SK-N-SH (cell line): Measurements from ENCODE around the gene ZKSCAN5. TPM values are rescaled to one million over a fixed set of nuclear protein-coding genes. Genes with fewer than 3 reads are reported as not detected.

Experiments
- CTCF ChIA-PET: fragments of 300-600, 350-600 bp; formaldehyde crosslinking; extraction: SDS; loops from one replicate; lab custom pipeline; 2021; lab: Yijun Ruan, JAX
- POLR2A ChIA-PET: fragments of 350-600 bp; sonication (Branson Sonifier 250); formaldehyde crosslinking; extraction: SDS; loops from one replicate; lab custom pipeline; 2020; ENCODE audit warnings: antibody characterized with exemption, inconsistent platforms; lab: Yijun Ruan, JAX
- DNase-seq: peaks from one replicate; pipeline ENCODE4 v3.0.0; 2012
- H2AFZ ChIP-seq: fragments of 200-600 bp; sonication (generic); 2 replicates; pipeline ENCODE4 v1.8.1; 2016; ENCODE audit warnings: antibody characterized with exemption, mild to moderate bottlenecking, low read depth
- H3F3A ChIP-seq: fragments of 200-600 bp; sonication (generic); replicated peaks from 2 replicates; pipeline ENCODE3; 2016; ENCODE audit warnings: antibody characterized with exemption, mild to moderate bottlenecking; ENCODE audit not compliant: insufficient read depth
- H3K27ac ChIP-seq, 2 experiments: fragments of 200-500 bp in 1 of 2; fragments of 200-600 bp in 1 of 2; sonication (Bioruptor generic) in 1 of 2; sonication (generic), shearing (Covaris generic) in 1 of 2; 2 replicates each; pipeline versions ENCODE4 v1.5.1 to v1.6.1; 2014 to 2016; ENCODE audit warnings: low read depth in 2 of 2, inconsistent platforms in 1 of 2, low read length in 1 of 2, mild to moderate bottlenecking in 1 of 2, mixed read lengths in 1 of 2
- H3K27me3 ChIP-seq: fragments of 200-600 bp; sonication (generic), shearing (Covaris generic); 2 replicates; pipeline ENCODE4 v1.6.1; 2016; ENCODE audit warnings: mixed run types; ENCODE audit not compliant: insufficient read depth
- H3K36me3 ChIP-seq, 2 experiments: fragments of 200-500 bp in 1 of 2; fragments of 200-600 bp in 1 of 2; sonication (Bioruptor generic) in 1 of 2; sonication (generic) in 1 of 2; replicated peaks in 1 of 2; 2 replicates each; pipeline versions ENCODE3 to v1.5.1; 2014 to 2016; ENCODE audit warnings: low read length in 1 of 2, mild to moderate bottlenecking in 1 of 2; ENCODE audit not compliant: insufficient read depth in 2 of 2, control insufficient read depth in 1 of 2
- H3K4me1 ChIP-seq, 2 experiments: fragments of 200-500 bp in 1 of 2; fragments of 200-600 bp in 1 of 2; sonication (Bioruptor generic) in 1 of 2; sonication (generic), shearing (Covaris generic) in 1 of 2; 2 replicates each; pipeline versions ENCODE4 v1.5.1 to v1.6.1; 2014 to 2016; ENCODE audit warnings: low read depth in 1 of 2, low read length in 1 of 2, mixed run types in 1 of 2; ENCODE audit not compliant: insufficient read depth in 2 of 2, control insufficient read depth in 1 of 2
- H3K4me2 ChIP-seq: fragments of 200-600 bp; sonication (generic), shearing (Covaris generic); 2 replicates; pipeline ENCODE4 v1.6.1; 2017; ENCODE audit warnings: mixed run types
- H3K4me3 ChIP-seq, 2 experiments: fragments of 200-500 bp in 1 of 2; fragments of 200-600 bp in 1 of 2; sonication (Bioruptor generic) in 1 of 2; sonication (generic), shearing (Covaris generic) in 1 of 2; 2 replicates each; pipeline versions ENCODE4 v1.5.1 to v1.8.1; 2014 to 2016; ENCODE audit warnings: low read depth in 2 of 2, inconsistent platforms in 1 of 2, low read length in 1 of 2, mild to moderate bottlenecking in 1 of 2, mixed read lengths in 1 of 2, moderate library complexity in 1 of 2
- H3K79me2 ChIP-seq: fragments of 200-600 bp; sonication (generic); 2 replicates; pipeline ENCODE4 v1.8.1; 2017; ENCODE audit warnings: mild to moderate bottlenecking; ENCODE audit not compliant: insufficient read depth
- H3K9ac ChIP-seq: fragments of 200-600 bp; sonication (generic); 2 replicates; pipeline ENCODE4 v1.6.1; 2017; ENCODE audit warnings: mixed run types
- H3K9me2 ChIP-seq: fragments of 200-600 bp; sonication (generic); 2 replicates; pipeline ENCODE4 v1.6.1; 2017; ENCODE audit warnings: mixed run types
- H3K9me3 ChIP-seq: fragments of 200-600 bp; sonication (generic); 2 replicates; pipeline ENCODE4 v1.6.1; 2017; ENCODE audit warnings: mixed run types, mild to moderate bottlenecking, moderate library complexity
- H4K20me1 ChIP-seq: fragments of 200-600 bp; sonication (generic); 2 replicates; pipeline ENCODE4 v1.6.1; 2017; ENCODE audit warnings: mild to moderate bottlenecking, mixed run types; ENCODE audit not compliant: insufficient read depth
- CHD2 ChIP-seq: fragments of 150-350 bp; IDR thresholded peaks from 2 replicates; pipeline ENCODE4 v1.6.1; 2018; ENCODE audit warnings: low read length; ENCODE audit not compliant: partially characterized antibody
- CTCF ChIP-seq: fragments of 200-600 bp; sonication (generic); IDR thresholded peaks from 2 replicates; pipeline ENCODE4 v1.6.1; 2017; ENCODE audit warnings: antibody characterized with exemption, mild to moderate bottlenecking, moderate library complexity
- ELF1 ChIP-seq: IDR thresholded peaks from 2 replicates; pipeline ENCODE4 v1.4.0; 2012
- EP300 ChIP-seq, 2 experiments: IDR thresholded peaks; 2 replicates each; pipeline versions ENCODE4 v1.4.0 to v1.6.1; 2012; ENCODE audit warnings: borderline replicate concordance in 1 of 2, low read depth in 1 of 2, low read length in 1 of 2
- EZH2phosphoT487 ChIP-seq: fragments of 200-600 bp; sonication (generic); IDR thresholded peaks from 2 replicates; pipeline ENCODE4 v1.6.1; 2017; ENCODE audit warnings: low read depth, mixed run types, mild to moderate bottlenecking, antibody characterized with exemption, moderate library complexity, borderline replicate concordance
- FOSL2 ChIP-seq: IDR thresholded peaks from 2 replicates; pipeline ENCODE4 v1.4.0; 2012; ENCODE audit warnings: low read depth, mild to moderate bottlenecking, moderate library complexity, borderline replicate concordance
- FOXJ3 ChIP-seq: sonication (generic); formaldehyde crosslinking; IDR thresholded peaks from 2 replicates; pipeline ENCODE4 v1.5.1; 2020; ENCODE audit warnings: mild to moderate bottlenecking, missing genetic modification reagents
- FOXM1 ChIP-seq: IDR thresholded peaks from 2 replicates; pipeline ENCODE4 v1.4.0; 2012; ENCODE audit warnings: low read depth, mild to moderate bottlenecking
- GABPA ChIP-seq: IDR thresholded peaks from 2 replicates; pipeline ENCODE4 v1.4.0; 2012; ENCODE audit warnings: low read depth, mild to moderate bottlenecking
- JUND ChIP-seq: IDR thresholded peaks from 2 replicates; pipeline ENCODE4 v1.4.0; 2012
- MEF2A ChIP-seq: IDR thresholded peaks from 2 replicates; pipeline ENCODE4 v1.4.0; 2012; ENCODE audit warnings: low read depth, borderline replicate concordance
- NRF1 ChIP-seq: IDR thresholded peaks from 2 replicates; pipeline ENCODE4 v1.6.1; 2012; ENCODE audit warnings: low read depth, mild to moderate bottlenecking, low read length
- POLR2AphosphoS5 ChIP-seq: IDR thresholded peaks from 2 replicates; pipeline ENCODE4 v1.6.1; 2012; ENCODE audit warnings: low read depth, low read length
- RAD21 ChIP-seq: IDR thresholded peaks from 2 replicates; pipeline ENCODE4 v1.6.1; 2012; ENCODE audit warnings: mild to moderate bottlenecking, low read length
- RFX5 ChIP-seq: IDR thresholded peaks from 2 replicates; pipeline ENCODE4 v1.6.1; 2012; ENCODE audit warnings: mild to moderate bottlenecking, improper control_type of control experiment, low read length
- SIN3A ChIP-seq: IDR thresholded peaks from 2 replicates; pipeline ENCODE4 v1.6.1; 2012; ENCODE audit warnings: low read depth, mild to moderate bottlenecking, low read length, moderate library complexity, borderline replicate concordance
- USF2 ChIP-seq: fragments of 150-350 bp; IDR thresholded peaks from 2 replicates; pipeline ENCODE4 v1.6.1; 2017; ENCODE audit warnings: antibody characterized with exemption, low read length, low read depth, borderline replicate concordance
- YY1 ChIP-seq: IDR thresholded peaks from 2 replicates; pipeline ENCODE4 v1.4.0; 2012; ENCODE audit warnings: low read depth, mild to moderate bottlenecking
- WGBS: methylation state at CpG from one replicate; pipeline ENCODE4 v1.1.6; 2017; ENCODE audit warnings: low lambda C conversion rate; 5-methylcytosine and 5-hydroxymethylcytosine counted together
- polyA plus RNA-seq, 3 experiments: library from polyadenylated mRNA; depleted of rRNA; stranded (reverse); fragments of >200 nt; gene quantifications; 2 replicates each; pipeline ENCODE4 v1.2.3, GENCODE V29; 2012

ZKSCAN5 gene
- polyA plus RNA-seq, 1 of the 3 experiments (the other 2 are of a cell fraction), result 7.5 TPM

GRCh38 chr7:99493823-99494222 is 10.6 kb upstream of the ZKSCAN5 start (continued):
- TF ChIP-seq FOXJ3 (no peak), EP300 (IDR thresholded peaks at IDR 0.05; ENCODE audit: borderline replicate concordance in 1 of 2, low read depth in 1 of 2, low read length in 1 of 2) (no peak), SIN3A (no peak)

- Histone ChIP-seq H4K20me1 (peaks cover 18% of the 10 kb centered on the region), H3K27me3 (no peaks in the 10 kb centered on the region), H3F3A (peaks cover 5% of the 10 kb centered on the region), H3K9ac (peak overlapping the region; percentile 74), H3K79me2 (peaks cover 84% of the 10 kb centered on the region), H3K36me3 (peaks cover 16 to 48% of the 10 kb centered on the region in 2 experiments), H3K9me3 (peaks cover 9% of the 10 kb centered on the region; the same call in 1 of the 2 replicates), H3K4me2 (peak overlapping the region; percentile 91), H3K27ac (no peak overlapping the region)
- CTCF ChIA-PET, result no interaction called here
- TF ChIP-seq FOSL2 (no peak), JUND (no peak), GABPA (no peak), RFX5 (no peak), FOXM1 (no peak), MEF2A (no peak), YY1 (no peak), EZH2phosphoT487 (no peak), USF2 (no peak), CTCF (no peak), POLR2AphosphoS5 (no peak), RAD21 (no peak), SIN3A (no peak), NRF1 (no peak), ELF1 (no peak), CHD2 (no peak)
- TF ChIP-seq, all 33 proteins: peak for 0
- POLR2A ChIA-PET, result no interaction called here
- Histone ChIP-seq H3K4me3 (peak overlapping the region; percentile 65 to 80), H3K4me1 (peaks cover 9 to 10% of the 10 kb centered on the region in 2 experiments; a peak in 3 of 4 replicates), H2AFZ (no peak overlapping the region), H3K9me2 (no peaks in the 10 kb centered on the region)
- no peak for DNase-seq
- WGBS, result 56% methylated on average over 6 of the region's 6 CpGs
These were observed 6.5 kb upstream of the ZKSCAN5 start for GRCh38 chr7:99497766-99498545.
